MV-4-11 (cell line): ENCODE measurements around the gene TMEM87B.

Experiments used
- DNase-seq: peaks from one replicate; lab custom pipeline; 2025; lab: John Stamatoyannopoulos, UW

The TMEM87B gene

DNA sequence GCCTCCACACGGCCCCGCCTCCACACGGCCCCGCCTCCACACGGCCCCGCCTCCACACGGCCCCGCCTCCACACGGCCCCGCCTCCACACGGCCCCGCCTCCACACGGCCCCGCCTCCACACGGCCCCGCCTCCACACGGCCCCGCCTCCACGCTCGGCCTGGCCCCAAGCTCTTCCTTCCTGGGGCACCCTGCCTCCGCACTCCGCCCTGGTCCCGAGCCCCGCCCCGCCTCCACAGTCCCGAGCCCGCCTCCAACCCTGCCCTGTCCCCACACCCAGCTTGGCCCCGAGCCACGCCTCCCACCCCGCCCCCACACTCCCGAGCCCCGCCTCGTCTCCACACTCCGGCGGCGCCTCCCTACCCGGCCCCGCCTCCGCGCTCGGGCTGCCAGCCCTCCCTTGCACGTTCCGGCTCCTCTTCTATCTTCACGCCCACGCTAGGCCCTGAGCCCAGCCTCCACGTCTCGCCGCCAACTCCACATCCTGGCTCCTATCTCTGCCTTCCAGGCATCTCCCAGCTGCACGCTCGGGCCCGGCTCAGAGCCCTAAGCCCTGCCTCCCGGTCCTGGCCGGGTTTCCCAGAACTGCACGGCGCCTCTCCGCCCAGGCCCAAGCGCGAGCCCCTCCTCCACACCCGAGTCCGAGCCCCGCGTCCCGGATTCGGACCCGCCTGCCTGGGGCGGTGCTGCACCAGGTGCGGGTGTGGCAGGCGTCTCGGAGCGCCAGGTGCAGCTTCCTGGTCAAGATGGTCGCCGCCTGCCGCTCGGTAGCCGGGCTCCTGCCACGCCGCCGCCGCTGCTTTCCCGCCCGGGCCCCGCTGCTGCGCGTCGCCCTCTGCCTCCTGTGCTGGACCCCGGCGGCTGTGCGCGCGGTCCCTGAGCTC lies at the start of gene TMEM87B:
TMEM87B (plus strand) TSS at position 423 of the 883 bp plus-strand sequence; CDS start at position 746, 323 bp downstream.
- DNase-seq: peak; percentile 89

- DNase-seq: peak; percentile 36
These were observed 49.5 kb upstream of the TMEM87B start for GRCh38 chr2:112005406-112006075.

- DNase-seq: peak; percentile 95
These were observed 49.0 kb upstream of the TMEM87B start for GRCh38 chr2:112006076-112006410.

DNA sequence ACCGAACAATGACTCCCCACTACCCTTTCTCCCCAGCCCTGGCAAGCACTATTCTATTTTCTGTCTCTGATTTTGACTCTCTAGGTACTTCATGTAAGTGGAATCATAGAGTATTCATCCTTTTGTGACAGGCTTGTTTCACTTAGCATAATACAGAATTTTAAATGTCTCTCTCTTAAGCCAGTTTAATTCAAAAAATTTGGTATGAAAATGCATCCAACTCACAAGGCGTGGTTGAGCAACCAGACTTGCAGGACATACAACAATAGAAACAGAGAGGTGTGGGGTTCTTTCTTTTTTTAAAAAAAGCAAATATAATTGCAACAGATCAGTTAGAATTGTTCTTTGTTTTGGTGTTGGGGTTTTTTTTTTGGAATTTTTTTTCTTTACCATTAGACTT lies 47.6 kb upstream of the TMEM87B start:
- no peak for DNase-seq

GRCh38 chr2:112008910-112009485 lies 46.1 kb upstream of the TMEM87B start:
- no peak for DNase-seq

- DNase-seq: peak; percentile 48
These were observed 44.3 kb upstream of the TMEM87B start for GRCh38 chr2:112010751-112011150.

DNA sequence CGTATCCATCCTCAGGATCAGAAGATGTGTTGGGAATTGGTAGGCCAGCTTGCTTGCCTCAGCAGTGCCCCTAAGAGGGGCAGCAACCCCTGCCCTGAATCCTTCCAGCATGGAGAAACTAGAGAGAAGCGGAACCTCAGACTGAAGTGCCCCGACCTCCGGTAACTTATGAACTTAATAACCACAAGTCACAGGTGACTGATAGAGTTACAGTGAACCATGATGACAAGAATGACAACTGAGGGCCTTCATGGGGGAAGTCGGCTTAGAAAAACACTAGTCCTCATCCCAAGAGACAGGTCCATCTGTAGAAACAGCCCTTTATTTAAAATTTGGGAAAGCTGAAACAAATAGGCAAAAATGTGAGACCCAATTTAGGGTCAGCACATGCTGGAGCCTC lies 42.5 kb upstream of the TMEM87B start:
- no peak for DNase-seq

- no peak for DNase-seq
These were observed 36.2 kb upstream of the TMEM87B start for GRCh38 chr2:112018846-112019245.

DNA sequence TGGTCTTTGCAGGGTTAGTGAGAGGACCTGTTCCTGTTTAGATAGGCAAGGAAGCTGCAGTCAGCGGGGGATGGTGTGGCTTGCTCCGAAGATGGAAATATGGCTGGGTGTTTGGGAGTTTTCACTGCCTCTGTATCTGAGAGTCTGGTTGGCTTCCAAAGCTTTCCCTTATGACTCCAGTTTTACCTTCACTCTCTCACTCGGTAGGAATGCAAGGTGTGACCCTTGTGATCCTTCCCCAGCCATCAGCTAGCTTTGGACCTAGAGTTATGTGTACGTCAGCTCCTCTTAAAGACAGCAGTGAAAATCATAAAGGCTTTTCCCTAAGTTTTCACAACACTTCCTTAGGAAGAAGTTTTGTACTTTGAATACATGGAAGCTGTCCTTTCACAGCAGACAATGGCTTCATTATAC lies 35.5 kb upstream of the TMEM87B start:
- DNase-seq: no peak

GRCh38 chr2:112020561-112020960 lies 34.5 kb upstream of the TMEM87B start:
- no peak for DNase-seq

DNA sequence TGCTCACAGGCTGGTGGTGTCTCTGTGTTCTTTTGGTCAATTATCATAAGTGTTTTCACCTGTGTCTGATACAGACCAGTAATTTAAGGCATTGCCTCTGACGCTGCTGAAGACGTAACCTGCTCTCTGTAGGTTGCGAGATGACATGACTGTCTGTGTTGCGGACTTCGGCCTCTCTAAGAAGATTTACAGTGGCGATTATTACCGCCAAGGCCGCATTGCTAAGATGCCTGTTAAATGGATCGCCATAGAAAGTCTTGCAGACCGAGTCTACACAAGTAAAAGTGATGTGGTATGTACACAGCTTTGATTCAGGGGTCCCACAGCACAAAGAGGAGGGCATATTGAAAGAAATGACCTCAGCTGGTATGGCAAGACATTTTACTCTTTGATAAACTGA lies 33.8 kb upstream of the TMEM87B start:
- no peak for DNase-seq

DNA sequence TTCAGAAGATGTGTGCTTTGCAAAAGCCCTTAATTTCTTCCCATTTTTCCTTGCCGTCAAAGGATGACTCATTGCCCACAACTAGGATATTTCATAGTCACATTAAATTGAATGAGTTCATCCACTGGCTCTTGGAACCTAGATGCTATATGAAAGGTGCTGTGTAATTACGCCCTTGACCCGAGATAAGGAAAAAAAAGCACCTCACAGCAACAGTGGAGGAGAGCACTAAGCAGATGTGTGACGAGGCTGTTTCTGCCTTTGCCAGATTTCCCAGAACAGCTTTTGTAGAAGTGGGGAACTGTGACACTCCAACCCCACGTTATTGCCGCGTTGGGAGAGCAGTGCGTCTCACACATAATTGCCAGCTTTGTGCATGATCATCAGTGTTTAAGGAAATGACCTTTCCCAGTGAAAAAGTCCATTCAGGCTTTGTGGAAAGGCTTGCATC lies 33.3 kb upstream of the TMEM87B start:
- DNase-seq: no peak

GRCh38 chr2:112023707-112024106 lies 31.4 kb upstream of the TMEM87B start:
- DNase-seq: no peak

GRCh38 chr2:112024231-112024630 lies 30.8 kb upstream of the TMEM87B start:
- DNase-seq: no peak

- DNase-seq: no peak
These were observed 30.1 kb upstream of the TMEM87B start for GRCh38 chr2:112024896-112025491.

- no peak for DNase-seq
These were observed 28.6 kb upstream of the TMEM87B start for GRCh38 chr2:112026509-112026908.

DNA sequence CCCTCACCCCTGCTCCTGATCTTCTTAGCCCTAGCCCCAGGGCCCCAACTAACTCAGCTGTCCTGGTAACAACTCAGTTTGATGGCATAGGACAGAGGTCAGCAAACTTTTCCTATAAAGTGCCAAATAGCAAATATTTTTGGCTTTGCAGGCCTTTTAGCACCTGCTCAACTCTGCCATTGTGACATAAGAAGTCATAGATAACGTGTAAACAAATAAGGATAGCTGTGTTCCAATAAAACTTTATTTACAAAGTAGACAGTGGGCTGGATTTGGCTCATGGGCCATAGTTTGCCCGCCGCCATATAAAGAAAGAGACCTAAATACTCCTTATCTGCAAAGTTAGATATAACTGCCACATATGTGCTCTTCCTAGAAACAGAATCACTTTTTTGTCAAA lies 27.3 kb upstream of the TMEM87B start:
- DNase-seq: no peak

DNA sequence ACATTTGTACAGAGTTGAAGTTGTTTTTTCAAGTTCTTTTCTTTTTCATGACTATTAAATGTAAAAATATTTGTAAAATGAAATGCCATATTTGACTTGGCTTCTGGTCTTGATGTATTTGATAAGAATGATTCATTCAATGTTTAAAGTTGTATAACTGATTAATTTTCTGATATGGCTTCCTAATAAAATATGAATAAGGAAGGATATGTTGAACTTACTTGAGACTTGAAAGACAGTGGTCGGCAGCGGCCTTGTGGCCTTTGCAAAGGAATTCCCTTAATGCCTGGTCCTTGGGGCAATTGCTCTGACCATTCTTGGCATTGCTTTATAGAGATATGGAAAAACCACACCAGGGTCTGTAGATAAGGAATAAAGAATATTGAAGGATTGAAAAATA lies 25.9 kb upstream of the TMEM87B start:
- DNase-seq: no peak

DNA sequence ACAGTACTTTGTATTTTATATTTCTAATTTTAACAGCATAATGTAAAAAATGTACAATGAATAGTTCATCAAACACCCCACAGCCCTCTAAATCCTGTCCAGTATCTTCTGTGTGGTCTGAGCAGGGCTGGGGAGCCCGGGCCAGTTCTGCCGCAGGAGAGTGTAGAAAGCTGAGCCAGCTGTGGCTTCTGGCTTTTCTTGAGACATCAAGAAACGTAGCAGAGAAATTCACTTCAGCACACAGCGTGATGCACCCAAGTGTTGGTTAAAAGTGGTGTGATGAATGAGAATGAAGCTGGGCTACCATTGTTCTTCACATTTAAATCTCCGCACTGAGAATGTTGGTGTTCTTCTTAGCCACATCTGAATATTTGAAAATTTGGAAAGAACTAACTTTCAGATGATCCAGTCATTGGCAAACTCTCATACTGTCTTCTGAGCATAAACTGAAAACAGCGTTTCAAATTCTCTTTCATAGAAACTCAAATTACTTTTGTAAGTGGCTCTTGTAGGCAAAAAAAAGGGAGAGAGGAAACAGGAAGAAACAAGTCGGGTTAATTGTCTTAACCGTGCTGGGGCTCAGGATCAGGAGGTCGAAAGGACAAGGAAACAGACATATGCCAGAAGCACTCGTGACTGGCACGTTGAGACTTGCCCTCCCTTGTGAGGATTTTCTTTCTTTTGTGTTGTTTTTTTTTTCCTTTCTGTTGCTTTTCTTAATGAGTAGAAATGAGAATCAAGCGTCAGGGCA lies 23.4 kb upstream of the TMEM87B start:
- DNase-seq: peak; percentile 55

DNA sequence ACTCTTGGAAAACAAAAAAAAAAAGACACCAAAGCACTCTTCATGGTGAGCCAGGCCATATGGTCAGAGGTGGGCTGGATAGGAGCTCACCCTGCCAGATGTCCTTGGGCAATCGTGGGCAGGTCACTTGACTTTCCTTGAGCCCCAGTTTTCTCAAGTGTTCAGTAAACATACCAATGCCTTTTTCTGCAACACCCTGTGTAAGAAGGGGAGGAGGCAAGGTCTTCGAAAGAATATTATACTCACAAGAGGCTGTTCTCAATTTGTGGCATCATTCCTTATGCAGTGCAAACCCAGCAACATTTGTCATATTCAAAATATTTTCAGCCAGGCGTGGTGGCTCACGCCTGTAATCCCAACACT lies 22.9 kb upstream of the TMEM87B start:
- peak; percentile 38 for DNase-seq

- peak; percentile 21 for DNase-seq
These were observed 22.2 kb upstream of the TMEM87B start for GRCh38 chr2:112032689-112033465.
